Measurements from ENCODE around the gene OPN1LW.
"Not testable (repeated sequence)": the region's sequence is repeated elsewhere in the genome, so short reads cannot be mapped to it uniquely, and the experiment has no call there.

Gene OPN1LW

DNA sequence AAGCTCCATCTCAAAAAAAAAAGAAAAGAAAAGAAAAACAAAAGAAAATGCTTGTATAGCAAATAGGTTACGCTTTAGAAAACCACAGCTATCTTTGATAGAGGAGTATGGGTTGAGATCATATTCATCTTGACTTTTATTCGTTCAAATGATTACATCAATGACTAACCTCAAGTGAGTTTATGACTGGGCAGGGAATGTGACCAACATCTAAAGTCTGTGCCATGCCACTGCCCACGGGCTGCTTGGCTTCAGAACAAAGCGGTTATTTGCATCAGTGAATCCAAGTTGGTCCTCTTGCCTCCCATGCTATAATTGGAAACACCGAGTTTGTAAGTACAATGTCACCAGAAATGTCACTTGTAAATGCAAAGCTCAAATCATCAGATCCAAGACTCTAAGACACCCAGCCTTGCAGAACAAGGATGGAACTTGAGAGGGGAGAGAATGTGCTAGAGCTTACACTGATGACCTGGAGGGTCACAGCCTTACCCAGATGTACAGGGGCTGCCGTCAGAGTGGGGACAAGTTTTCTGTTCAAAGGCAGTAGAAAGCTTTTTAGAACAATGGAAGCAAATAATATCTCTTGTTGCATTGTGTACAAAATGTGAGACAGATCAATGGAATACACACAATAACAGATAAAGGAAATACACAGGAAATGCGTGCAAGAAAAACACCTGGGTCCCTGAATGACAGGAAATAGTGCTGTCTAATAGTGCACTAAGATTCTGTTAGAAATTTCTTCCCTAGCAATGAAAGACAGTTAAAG, 8.4 kb upstream of the OPN1LW start:
- no peak for DNase-seq (ENCODE audit: low read depth in 2 of 2)

DNA sequence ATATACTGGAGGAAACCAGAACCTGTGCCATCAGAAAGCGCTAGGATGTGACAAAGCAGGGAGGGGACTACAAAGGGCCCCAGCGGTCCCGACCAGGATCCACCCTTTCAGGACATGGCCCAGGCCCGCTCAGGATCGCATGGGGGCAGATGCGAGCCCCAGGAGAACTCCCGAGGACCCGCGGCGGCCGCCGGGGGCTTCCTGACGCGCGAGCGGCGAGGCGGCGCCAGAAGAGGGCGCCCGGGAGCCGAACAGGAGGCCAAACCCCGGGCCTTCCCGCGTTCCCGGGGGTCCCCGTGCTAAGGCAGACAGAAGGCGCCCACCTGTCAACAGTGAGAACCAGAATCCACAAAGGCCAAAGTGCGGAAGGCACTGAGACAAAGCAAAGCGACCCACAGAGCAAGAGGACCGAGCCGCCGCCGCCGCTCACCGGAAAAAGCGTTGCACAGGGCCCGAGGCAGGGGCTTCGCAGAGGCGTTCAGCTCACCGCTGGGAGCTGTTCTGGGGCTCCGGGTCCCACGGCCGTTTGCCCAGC, 7.3 kb upstream of the OPN1LW start:
- DNase-seq (ENCODE audit: low read depth in 2 of 2): peak; percentile 35 to 37

DNA sequence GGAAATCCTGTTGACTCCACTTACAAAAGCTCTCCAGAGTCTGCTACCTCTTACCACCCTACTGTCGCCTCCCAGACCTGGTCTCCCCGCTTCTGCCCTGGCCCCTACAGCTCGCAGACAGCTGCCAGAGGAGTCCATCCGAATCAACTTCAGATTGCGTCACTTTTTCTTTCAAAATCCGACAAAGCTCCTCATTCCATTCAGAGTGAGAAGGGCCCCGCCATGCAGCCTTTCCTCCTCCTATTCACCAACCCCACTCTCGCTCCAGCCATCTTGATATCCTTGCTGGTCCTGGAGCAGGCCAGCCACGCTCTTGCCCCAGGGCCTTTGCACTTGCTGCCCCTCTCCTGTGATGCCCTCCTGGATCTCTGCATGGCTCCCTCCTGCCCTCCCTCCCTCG, 5.2 kb upstream of the OPN1LW start:
- no peak for DNase-seq (ENCODE audit: low read depth in 2 of 2)

DNA sequence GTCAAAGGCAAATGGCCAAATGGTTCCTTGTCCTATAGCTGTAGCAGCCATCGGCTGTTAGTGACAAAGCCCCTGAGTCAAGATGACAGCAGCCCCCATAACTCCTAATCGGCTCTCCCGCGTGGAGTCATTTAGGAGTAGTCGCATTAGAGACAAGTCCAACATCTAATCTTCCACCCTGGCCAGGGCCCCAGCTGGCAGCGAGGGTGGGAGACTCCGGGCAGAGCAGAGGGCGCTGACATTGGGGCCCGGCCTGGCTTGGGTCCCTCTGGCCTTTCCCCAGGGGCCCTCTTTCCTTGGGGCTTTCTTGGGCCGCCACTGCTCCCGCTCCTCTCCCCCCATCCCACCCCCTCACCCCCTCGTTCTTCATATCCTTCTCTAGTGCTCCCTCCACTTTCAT, 3.8 kb upstream of the OPN1LW start:
- no peak for DNase-seq (ENCODE audit: low read depth in 2 of 2)

DNA sequence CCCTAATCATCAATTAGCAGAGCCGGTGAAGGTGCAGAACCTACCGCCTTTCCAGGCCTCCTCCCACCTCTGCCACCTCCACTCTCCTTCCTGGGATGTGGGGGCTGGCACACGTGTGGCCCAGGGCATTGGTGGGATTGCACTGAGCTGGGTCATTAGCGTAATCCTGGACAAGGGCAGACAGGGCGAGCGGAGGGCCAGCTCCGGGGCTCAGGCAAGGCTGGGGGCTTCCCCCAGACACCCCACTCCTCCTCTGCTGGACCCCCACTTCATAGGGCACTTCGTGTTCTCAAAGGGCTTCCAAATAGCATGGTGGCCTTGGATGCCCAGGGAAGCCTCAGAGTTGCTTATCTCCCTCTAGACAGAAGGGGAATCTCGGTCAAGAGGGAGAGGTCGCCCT, 3.3 kb upstream of the OPN1LW start:
- DNase-seq (ENCODE audit: low read depth in 2 of 2): no peak

DNA sequence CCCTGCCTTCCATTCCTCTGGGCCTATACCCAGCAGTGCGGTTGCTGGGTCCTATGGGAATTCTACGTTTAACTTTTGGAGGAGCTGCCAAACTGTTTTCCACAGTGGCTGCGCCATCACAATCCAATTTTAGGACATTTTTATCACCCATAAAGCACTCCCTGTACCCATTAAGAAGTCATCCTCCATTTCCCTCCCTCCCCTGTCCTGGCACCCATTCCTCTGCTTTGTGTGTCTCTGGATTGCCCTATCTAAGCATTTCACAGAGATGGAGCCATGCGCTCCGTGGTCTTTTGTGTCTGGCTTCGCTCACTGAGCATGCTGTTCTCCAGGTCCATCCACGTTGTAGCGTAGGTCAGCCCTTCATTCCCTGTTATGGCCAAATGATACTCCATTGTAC, 1.7 kb upstream of the OPN1LW start:
- DNase-seq (ENCODE audit: low read depth in 2 of 2): no peak

DNA sequence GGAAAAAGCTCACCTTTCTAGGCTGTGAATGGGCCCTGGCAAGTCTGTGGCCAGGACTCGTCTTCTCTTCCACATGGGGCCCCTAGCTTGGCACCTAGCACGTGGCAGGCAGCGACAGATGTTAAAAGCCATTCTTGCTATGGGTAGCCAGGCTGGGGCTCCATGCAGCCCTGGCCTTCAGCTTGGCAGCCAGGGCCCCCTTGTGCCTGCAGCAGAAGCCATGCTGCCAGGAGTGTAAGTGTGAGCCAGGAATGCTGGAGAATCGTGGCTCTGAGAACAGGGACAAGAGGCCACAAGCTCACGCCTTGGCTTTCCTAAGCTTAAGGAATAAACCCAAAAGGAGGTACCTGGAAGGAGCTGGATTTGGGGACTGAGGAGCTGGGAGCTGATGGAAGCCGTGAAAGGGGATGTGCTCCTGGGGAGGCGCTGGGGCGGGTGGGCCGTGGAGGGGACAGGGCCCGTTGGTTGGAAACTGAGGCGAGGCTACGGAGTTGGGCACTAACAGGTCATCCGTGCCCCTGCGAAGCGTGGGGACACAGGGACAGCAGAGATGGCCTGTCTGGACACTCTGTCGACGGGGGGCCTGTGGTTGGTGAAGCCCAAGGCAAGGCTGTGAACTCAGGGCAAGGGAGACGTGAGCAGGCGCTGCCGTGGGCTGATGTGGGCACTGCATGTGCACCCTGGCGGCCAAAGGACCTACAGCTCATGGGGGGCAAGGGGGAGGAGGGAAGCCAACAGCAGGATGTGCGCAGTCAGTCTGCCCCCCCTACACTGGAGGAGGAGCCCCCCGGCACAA, 895 bp upstream of the OPN1LW start:
- no peak for DNase-seq (ENCODE audit: low read depth in 2 of 2)

DNA sequence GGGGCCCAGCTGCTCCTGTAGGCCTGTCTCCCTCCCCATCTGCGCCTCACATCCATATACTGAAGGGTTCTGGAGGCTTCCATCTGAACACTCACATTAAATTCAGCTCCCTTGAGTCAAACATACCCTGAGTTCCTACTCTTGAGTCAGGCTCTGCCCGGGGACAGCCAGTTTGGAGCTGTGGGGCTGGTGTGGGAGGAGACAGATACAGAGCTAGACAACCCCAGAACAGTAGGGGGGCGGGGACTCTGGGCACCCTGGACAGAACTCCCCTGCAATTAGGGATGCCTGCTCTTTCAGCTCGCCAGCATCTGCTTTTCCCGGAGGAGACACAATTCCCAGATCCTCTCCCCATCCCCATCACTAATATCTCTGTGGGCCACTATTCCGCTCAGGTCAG, 7.0 kb downstream of the OPN1LW start:
- DNase-seq (ENCODE audit: low read depth in 2 of 2): not testable (repeated sequence)

DNA sequence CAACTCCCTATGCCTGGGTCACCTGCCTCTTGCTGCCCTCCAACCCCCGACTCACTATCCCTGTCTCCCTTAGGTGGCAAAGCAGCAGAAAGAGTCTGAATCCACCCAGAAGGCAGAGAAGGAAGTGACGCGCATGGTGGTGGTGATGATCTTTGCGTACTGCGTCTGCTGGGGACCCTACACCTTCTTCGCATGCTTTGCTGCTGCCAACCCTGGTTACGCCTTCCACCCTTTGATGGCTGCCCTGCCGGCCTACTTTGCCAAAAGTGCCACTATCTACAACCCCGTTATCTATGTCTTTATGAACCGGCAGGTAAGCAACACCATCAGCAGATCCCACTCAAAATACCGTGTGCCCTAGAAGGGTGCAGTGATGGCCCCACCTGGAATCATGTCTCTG, 12.2 kb downstream of the OPN1LW start:
- not testable (repeated sequence) for DNase-seq (ENCODE audit: low read depth in 2 of 2)

DNA sequence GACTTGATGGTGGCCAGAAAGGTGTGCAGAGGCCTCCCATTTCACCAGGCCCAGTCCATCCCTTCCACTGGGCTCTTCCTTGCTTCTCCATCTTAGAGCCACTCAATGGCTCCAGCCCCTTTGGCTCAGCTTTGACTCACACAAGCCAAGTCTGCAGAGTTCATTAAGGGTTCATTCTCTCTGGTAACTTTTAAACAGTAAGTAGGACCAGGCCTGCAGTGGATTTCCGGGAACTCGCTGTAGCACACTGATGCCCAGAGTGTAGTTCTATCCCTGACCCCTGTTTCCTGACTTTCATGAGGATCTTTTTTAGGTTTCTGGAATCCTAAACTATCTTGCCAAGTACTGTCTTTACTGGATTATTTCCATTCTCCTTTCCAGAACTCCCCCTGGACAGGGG, 13.2 kb downstream of the OPN1LW start:
- DNase-seq (ENCODE audit: low read depth in 2 of 2): not testable (repeated sequence)

DNA sequence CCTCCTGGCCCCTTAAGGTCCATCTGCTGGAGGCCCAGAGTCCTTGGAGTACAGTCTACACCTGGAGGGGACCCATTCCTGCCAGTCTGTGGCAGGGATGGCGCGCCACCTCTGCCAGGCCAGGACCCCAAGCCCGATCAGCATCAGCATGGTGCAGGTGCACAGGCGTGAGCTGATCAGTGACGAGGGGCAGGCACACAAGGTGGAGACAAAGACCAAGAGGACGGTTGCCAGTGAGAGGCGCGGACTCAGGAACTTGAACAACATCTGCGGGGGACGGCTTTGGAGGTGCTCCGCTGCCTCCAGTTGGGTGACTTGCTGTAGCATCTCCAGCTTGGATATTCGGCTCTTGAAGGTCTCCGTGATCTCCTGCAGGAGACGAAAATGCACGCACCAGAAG, 15.3 kb downstream of the OPN1LW start:
- DNase-seq (ENCODE audit: low read depth in 2 of 2): not testable (repeated sequence)

DNA sequence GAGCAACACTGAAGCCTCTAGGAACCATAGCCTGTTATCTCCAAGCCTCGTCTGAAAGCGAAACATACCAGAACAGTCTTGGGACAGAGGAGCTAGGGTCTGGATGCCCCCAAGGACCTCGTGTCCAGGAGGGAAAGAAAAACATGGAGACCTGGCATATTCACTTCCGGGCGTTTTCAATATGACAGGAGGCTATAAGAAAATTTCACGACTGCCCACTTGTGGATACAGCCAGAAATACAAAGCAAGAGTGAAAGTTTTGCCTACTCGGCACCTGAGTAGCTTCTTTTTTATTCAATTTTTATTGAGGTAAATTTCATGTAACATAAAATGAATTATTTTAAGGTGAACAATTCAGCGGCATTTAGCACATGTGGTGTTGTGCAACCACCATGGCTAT, 20.9 kb downstream of the OPN1LW start:
- not testable (repeated sequence) for DNase-seq (ENCODE audit: low read depth in 2 of 2)

DNA sequence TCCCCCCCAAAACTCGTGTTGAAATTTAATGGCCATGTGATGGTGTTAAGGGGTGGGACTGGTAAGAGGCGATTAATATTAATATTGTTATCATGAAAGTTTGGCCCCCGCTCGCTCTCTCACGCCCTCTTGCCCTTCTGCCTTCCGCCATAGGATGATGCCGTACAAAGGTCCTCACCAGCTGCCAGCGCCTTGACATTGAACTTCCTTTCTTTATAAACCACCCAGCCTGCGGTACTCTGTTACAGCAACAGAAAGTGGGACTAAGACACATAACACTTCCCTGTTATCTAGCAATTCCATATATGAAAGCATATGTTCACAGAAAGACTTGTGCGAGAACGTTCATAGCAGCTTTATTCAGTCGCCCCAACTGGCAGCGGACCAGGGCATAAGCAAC, 24.3 kb downstream of the OPN1LW start:
- not testable (repeated sequence) for DNase-seq (ENCODE audit: low read depth in 2 of 2)

DNA sequence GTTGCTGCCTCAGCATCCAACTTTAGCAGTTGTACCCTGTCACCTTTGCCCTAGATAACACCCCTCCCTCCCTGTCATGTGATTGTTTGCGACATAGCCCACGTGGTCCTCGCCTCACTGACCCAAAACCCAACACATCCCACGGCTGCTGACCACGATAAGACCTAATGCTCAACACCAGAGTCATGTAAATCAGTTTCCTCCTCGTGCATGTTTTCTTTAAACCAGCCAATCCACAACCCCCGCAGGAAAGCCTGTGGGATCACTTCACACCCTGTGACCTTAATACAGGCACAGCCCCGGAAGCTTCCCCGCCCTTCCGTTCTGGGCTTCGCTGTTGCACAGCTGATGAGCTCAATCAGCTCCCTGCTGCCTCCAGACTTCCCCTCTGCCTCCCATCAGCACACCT, 28.5 kb downstream of the OPN1LW start:
- not testable (repeated sequence) for DNase-seq (ENCODE audit: low read depth in 2 of 2)

DNA sequence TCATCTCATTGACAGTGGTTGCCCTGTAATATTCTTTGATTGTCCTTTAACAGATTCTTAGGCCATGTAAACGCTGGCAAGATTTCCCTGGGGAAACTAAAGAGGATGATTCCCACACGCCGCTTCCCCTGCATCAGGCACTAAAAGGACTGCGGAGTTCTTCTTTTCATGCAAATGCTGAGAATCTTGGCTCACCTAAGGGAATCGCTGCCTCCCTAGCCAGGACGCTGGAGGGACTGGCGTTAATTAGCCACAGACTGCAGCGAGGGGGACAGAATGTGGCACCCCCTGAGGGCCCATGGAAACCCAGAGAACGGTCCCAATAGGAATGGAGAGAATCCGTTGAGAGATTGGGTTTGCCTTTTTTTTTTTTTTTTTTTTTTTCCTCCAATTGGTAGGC, 30.3 kb downstream of the OPN1LW start:
- not testable (repeated sequence) for DNase-seq (ENCODE audit: low read depth in 2 of 2)

DNA sequence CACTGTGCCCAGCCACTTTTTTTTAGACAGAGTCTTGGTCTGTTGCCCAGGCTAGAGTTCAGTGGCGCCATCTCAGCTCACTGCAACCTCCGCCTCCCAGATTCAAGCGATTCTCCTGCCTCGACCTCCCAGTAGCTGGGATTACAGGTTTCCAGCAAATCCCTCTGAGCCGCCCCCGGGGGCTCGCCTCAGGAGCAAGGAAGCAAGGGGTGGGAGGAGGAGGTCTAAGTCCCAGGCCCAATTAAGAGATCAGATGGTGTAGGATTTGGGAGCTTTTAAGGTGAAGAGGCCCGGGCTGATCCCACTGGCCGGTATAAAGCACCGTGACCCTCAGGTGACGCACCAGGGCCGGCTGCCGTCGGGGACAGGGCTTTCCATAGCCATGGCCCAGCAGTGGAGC, 38.3 kb downstream of the OPN1LW start, which contains the start of gene OPN1MW:
TSS of gene OPN1MW (plus strand) at position 301 of the 400 bp plus-strand sequence. CDS start at position 383, 82 bp downstream.
- not testable (repeated sequence) for DNase-seq (ENCODE audit: low read depth in 2 of 2)

DNA sequence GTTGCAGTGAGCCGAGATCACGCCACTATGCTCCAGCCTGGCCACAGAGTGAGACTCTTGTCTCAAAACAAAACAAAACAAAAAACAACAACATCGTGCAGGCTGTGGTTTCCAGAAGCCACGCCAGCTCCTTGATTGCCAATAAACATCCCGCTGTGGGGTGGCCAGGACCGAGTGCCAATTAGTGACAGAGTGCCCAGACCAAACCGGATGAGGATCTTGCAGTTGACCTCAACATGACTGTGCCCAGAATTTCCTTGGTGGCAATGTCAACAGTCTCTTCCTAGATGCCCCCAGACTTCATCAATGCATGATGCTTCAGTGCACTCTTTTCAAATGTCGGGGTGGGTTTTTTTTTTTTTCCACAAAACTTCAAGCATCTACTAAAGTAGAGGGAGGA, 39.8 kb downstream of the OPN1LW start:
- not testable (repeated sequence) for DNase-seq (ENCODE audit: low read depth in 2 of 2)

DNA sequence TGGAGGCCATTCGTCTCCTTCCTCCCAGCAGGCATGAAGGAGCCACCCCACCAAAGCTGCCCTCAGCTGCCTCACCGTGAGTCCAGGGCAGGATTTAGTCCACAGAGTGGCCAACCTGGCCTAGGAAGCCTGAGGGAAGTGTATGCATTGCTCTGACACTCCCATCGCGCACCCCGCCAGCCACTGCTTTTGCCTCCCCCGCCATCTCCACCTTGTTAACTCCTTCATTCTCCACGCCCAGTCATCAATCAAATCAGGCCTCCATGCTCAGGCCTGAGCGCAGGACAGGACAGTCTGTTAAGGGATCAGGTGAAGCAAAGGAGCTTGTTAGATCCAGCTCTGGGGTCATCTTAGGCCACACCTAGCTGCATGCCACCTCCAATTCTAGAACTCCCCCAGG, 48.8 kb downstream of the OPN1LW start:
- DNase-seq (ENCODE audit: low read depth in 2 of 2): not testable (repeated sequence)

DNA sequence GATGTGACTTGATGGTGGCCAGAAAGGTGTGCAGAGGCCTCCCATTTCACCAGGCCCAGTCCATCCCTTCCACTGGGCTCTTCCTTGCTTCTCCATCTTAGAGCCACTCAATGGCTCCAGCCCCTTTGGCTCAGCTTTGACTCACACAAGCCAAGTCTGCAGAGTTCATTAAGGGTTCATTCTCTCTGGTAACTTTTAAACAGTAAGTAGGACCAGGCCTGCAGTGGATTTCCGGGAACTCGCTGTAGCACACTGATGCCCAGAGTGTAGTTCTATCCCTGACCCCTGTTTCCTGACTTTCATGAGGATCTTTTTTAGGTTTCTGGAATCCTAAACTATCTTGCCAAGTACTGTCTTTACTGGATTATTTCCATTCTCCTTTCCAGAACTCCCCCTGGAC, 50.3 kb downstream of the OPN1LW start:
- DNase-seq (ENCODE audit: low read depth in 2 of 2): not testable (repeated sequence)

DNA sequence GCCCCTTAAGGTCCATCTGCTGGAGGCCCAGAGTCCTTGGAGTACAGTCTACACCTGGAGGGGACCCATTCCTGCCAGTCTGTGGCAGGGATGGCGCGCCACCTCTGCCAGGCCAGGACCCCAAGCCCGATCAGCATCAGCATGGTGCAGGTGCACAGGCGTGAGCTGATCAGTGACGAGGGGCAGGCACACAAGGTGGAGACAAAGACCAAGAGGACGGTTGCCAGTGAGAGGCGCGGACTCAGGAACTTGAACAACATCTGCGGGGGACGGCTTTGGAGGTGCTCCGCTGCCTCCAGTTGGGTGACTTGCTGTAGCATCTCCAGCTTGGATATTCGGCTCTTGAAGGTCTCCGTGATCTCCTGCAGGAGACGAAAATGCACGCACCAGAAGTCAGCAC, 52.4 kb downstream of the OPN1LW start:
- not testable (repeated sequence) for DNase-seq (ENCODE audit: low read depth in 2 of 2)

Data from stimulated activated CD4-positive, alpha-beta T cell treated with anti-CD3 and anti-CD28 coated beads, Interleukin-1b, Interleukin-23, amount 100 ng/mL, for 1 hour (primary cell).